Suprapubic skin (tissue), 4 donors: ENCODE results near the gene PIK3R1. TPM values are rescaled to one million over a fixed set of nuclear protein-coding genes. Genes with fewer than 3 reads are reported as not detected.

ENCODE experiments used
- DNase-seq, 2 donors: peaks; one replicate each; pipeline ENCODE4 v3.0.0-alpha.2; 2019; ENCODE audit warnings: low spot score in 2 of 2
- H3K27ac ChIP-seq: fragments of 200-600 bp; sonication (generic); one replicate; pipeline ENCODE4 v1.5.1; 2019
- H3K27me3 ChIP-seq: fragments of 200-600 bp; sonication (generic); one replicate; pipeline ENCODE4 v1.5.1; 2019
- H3K36me3 ChIP-seq: fragments of 200-600 bp; sonication (generic); one replicate; pipeline ENCODE4 v1.5.1; 2019
- H3K4me1 ChIP-seq: fragments of 200-600 bp; sonication (generic); one replicate; pipeline ENCODE4 v1.5.1; 2019
- H3K4me3 ChIP-seq: fragments of 200-600 bp; sonication (generic); one replicate; pipeline ENCODE4 v1.5.1; 2019; ENCODE audit warnings: mild to moderate bottlenecking
- H3K9me3 ChIP-seq: fragments of 200-600 bp; sonication (generic); one replicate; pipeline ENCODE4 v1.5.1; 2019
- EP300 ChIP-seq: sonication (generic); formaldehyde crosslinking; IDR thresholded peaks from one replicate; pipeline ENCODE4 v1.6.1; 2017; ENCODE audit warnings: antibody characterized with exemption
- POLR2A ChIP-seq, 2 donors: fragments of 450-650 bp; IDR thresholded peaks; one replicate each; pipeline ENCODE4 v1.6.1; 2017; ENCODE audit warnings: antibody characterized with exemption in 2 of 2, mild to moderate bottlenecking in 2 of 2, moderate library complexity in 2 of 2
- POLR2AphosphoS5 ChIP-seq, 3 donors: sonication (generic); formaldehyde crosslinking; IDR thresholded peaks; one replicate each; pipeline ENCODE4 v1.6.1; 2017; ENCODE audit warnings: antibody characterized with exemption in 3 of 3
- WGBS: methylation state at CpG from one replicate; pipeline ENCODE4 v1.1.5; 2018; 5-methylcytosine and 5-hydroxymethylcytosine counted together
- total RNA-seq, 4 donors: library from RNA; depleted of rRNA; stranded (reverse); fragments of >200 nt; gene quantifications; one replicate each; pipeline ENCODE4 v1.1.0, GENCODE V29; 2016
- TF ChIP-seq, protein P1 (sequence below), 2 donors: fragments of 200-600 bp in 1 of 2; fragments of 450-650 bp in 1 of 2; sonication (generic) in 1 of 2; IDR thresholded peaks; one replicate each; pipeline ENCODE4 v1.5.1; 2016 to 2019; ENCODE audit warnings: antibody characterized with exemption in 2 of 2, mild to moderate bottlenecking in 1 of 2, moderate library complexity in 1 of 2

The PIK3R1 gene
- total RNA-seq, 4 donors from 2014 or later: 96.5 to 257 (median 181) TPM

DNA sequence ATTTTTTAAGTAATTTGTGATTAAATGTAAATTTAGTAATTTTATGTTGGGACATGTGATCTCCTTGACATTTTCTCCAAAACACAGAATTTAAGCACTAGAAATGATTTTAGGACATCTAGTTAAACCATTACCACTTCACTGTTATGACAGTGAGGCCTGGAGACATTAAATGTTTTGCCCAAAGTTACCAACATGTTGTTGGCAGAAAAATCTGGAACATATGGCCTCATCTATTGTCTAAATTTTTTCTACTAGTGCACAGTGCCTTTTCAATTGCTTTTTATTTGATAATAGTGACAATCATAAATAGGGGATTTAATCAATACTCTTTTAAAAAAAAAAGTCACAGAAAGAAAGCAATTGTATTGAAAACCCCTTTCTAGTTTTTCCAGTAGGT lies 45.6 kb downstream of the PIK3R1 start:
- Histone ChIP-seq H3K36me3 (peaks cover 8% of the 10 kb centered on the region), H3K9me3 (no peaks in the 10 kb centered on the region), H3K27ac (no peak overlapping the region), H3K27me3 (no peaks in the 10 kb centered on the region), H3K4me3 (no peak overlapping the region), H3K4me1 (peaks cover 90% of the 10 kb centered on the region)
- TF ChIP-seq EP300 (no peak), POLR2A (IDR thresholded peaks at IDR 0.05) (no peak), POLR2AphosphoS5 (IDR thresholded peaks at IDR 0.05) (no peak)
- TF ChIP-seq, protein P1, sequence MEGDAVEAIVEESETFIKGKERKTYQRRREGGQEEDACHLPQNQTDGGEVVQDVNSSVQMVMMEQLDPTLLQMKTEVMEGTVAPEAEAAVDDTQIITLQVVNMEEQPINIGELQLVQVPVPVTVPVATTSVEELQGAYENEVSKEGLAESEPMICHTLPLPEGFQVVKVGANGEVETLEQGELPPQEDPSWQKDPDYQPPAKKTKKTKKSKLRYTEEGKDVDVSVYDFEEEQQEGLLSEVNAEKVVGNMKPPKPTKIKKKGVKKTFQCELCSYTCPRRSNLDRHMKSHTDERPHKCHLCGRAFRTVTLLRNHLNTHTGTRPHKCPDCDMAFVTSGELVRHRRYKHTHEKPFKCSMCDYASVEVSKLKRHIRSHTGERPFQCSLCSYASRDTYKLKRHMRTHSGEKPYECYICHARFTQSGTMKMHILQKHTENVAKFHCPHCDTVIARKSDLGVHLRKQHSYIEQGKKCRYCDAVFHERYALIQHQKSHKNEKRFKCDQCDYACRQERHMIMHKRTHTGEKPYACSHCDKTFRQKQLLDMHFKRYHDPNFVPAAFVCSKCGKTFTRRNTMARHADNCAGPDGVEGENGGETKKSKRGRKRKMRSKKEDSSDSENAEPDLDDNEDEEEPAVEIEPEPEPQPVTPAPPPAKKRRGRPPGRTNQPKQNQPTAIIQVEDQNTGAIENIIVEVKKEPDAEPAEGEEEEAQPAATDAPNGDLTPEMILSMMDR (IDR thresholded peaks at IDR 0.05): no peak
- no peak for DNase-seq

DNA sequence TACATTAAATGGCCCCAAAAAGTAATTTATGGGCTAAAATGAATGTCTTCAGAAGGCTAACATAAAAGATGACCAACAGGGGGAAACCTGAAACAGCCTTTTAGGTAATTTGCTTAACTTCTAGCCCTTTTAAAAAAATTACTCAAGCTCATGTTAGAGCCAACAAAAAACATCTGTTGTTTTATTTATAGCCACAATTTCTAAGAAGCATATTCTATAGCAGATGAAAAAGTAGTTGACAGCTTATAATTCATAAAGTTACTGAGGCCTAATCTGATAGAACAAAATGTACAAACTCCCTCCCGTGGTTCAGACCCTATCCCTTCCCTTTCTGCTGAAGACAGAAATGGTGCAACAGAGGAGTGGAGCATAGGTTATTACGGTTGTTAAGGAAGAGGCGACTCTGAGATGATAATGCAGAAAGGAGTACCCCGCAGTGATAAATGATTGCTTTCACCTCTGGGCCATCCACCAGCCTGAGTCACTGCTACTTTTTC lies 46.1 kb downstream of the PIK3R1 start:
- Histone ChIP-seq H3K36me3 (peaks cover 8% of the 10 kb centered on the region), H3K4me3 (no peak overlapping the region), H3K4me1 (peaks cover 90% of the 10 kb centered on the region), H3K27ac (peak overlapping the region; percentile 35), H3K9me3 (no peaks in the 10 kb centered on the region), H3K27me3 (no peaks in the 10 kb centered on the region)
- 45% methylated on average over 4 of the region's 4 CpGs for WGBS
- TF ChIP-seq EP300 (no peak), POLR2AphosphoS5 (IDR thresholded peaks at IDR 0.05) (no peak)
- TF ChIP-seq, protein P1 (IDR thresholded peaks at IDR 0.05): peak in 1 of 2 donors; percentile 21
- no peak for DNase-seq

DNA sequence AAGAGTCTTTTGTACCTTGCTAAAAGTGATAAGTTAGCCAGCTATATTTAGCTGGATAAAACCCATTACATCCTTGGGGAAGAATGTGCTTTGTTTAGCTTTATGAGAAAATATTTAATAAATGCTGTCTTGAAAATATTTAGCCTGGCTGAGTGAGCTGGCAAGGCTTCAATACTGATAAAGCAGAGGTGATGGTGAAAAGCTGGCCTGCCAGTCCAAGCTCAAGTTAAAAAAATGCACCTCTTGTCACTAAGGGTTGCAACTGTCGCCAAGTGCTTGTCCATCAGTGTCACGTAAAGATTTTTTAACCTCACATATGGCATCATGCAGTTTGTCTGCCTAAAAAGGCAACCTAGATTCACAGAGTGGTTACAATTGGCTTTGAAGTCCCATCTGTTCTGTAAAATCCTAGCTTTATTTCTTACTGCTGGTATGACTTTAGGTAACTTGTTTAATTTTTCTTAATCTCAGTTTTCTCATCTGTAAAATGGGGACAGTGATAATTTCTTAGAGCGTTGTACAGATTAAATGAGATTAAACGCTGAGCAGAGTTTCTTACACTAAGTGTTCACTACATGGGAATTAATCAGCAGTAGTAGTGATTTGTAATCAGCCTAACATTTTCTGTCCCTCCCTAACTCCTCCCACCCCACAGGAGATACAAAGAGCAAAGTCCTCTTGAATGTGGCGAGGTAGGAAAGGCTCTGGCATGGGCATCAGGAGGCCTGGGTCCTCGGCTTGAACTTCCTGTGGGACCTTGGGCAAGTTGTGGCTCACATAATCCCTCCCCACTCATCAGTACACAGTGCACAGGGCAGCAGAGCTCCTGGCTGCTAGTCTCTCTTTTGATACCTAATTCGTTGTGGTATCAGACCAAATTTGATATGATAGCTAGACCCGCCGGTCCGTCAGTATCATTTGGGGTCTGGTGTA lies 48.7 kb downstream of the PIK3R1 start:
- no peak for TF ChIP-seq POLR2AphosphoS5 (IDR thresholded peaks at IDR 0.05)
- TF ChIP-seq EP300: no peak
- TF ChIP-seq, protein P1 (IDR thresholded peaks at IDR 0.05): no peak
- no peak for TF ChIP-seq POLR2A (IDR thresholded peaks at IDR 0.05)
- Histone ChIP-seq H3K4me3 (no peak overlapping the region), H3K36me3 (no peaks in the 10 kb centered on the region), H3K4me1 (peaks cover 90% of the 10 kb centered on the region), H3K27me3 (no peaks in the 10 kb centered on the region), H3K9me3 (no peaks in the 10 kb centered on the region), H3K27ac (peak overlapping the region; percentile 31)
- 85% methylated on average over 9 of the region's 10 CpGs for WGBS
- DNase-seq: no peak

DNA sequence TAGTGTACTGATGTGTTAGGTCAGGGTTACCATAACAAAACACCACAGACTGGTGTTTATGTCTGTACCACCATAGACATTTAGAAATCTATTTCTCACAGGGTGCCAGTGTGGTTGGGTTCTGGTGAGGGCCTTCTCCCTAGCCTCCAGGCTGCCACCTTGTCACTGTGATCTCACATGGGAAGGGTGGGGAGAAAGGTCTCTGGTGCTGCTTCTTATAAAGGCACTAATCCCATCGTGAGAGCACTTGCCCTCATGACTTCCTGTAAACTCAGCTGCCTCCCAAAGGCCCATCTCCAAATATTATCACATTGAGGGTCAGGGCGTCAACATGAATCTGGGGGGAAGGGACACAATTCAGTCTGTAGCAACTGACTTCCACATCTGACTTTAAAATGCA lies 49.8 kb downstream of the PIK3R1 start:
- H3K4me1 ChIP-seq: peaks cover 90% of the 10 kb centered on the region
- H3K27me3 ChIP-seq: no peaks in the 10 kb centered on the region
- DNase-seq: no peak
- no peaks in the 10 kb centered on the region for H3K36me3 ChIP-seq
- no peak overlapping the region for H3K4me3 ChIP-seq
- TF ChIP-seq POLR2A (IDR thresholded peaks at IDR 0.05): no peak
- H3K9me3 ChIP-seq: no peaks in the 10 kb centered on the region
- peak overlapping the region; percentile 16 for H3K27ac ChIP-seq
- 12% methylated on average over 2 of the region's 2 CpGs for WGBS

DNA sequence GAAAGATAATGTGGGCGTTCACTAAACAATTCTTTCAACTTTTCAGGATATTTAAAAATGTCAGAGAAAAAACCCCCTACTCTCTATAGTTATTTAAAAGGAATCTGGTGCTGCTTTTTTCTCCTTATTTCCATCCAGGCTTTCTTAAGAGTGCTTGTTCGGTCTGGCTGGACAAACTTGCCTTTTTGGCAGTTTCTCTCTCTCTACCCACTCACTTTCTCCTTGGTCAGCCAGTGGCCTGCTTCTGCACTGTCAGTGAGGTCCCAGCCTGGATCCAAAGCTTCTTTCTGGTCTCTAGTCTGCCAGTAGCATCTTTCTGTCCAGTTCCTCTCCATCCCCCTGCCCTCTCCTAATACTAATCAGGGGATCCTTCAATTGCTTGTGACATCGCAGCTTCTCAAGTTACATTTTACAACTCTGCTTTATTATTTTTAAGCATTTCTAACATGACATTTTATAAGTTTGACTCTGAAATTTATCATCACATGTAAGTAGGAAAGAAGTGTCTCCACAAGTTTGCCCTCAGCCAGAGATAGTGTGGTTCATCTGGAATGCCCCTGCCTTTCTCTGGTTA lies 50.4 kb downstream of the PIK3R1 start:
- Histone ChIP-seq H3K9me3 (no peaks in the 10 kb centered on the region), H3K36me3 (no peaks in the 10 kb centered on the region), H3K4me1 (peaks cover 90% of the 10 kb centered on the region), H3K27me3 (no peaks in the 10 kb centered on the region), H3K27ac (peak overlapping the region; percentile 16), H3K4me3 (no peak overlapping the region)
- no peak for DNase-seq
- 60% methylated on average over 3 of the region's 3 CpGs for whole genome bisulfite sequencing
- TF ChIP-seq POLR2AphosphoS5 (IDR thresholded peaks at IDR 0.05): no peak
- TF ChIP-seq POLR2A (IDR thresholded peaks at IDR 0.05): no peak
- TF ChIP-seq, protein P1 (IDR thresholded peaks at IDR 0.05): no peak
- no peak for TF ChIP-seq EP300
